Measurements from ENCODE around the gene SND1. TPM values are rescaled to one million over a fixed set of nuclear protein-coding genes. Genes with fewer than 3 reads are reported as not detected.

The SND1 gene
- total RNA-seq, 1 donor from 2014 or later, result 165 TPM

DNA sequence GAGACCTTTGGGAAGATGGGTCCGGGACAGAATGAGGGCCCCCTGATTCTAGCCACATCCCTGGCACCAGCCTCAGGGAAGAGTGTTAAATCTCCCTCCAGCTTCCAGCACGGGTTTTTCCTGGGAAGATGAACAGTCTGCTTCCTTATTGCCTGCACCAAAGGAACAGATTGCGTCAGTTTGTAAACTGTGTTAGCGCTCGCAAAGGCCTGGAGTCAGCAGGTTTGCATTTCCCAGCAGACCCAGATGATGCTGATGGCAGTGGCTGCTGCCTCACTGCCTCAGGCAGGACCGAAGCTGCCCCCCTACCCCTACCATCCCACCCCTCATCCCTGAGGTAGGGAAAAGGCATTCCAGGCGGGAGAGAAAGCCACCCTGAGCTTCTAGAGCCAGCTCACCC lies 413.9 kb downstream of the SND1 start:
- Mint-ChIP-seq H3K27me3 (ENCODE audit: unreplicated experiment) (no peaks in the 10 kb centered on the region), H3K4me3 (ENCODE audit: unreplicated experiment) (peak overlapping the region; percentile 57), H3K9me3 (ENCODE audit: unreplicated experiment) (peaks cover 18% of the 10 kb centered on the region), H3K36me3 (ENCODE audit: unreplicated experiment) (no peaks in the 10 kb centered on the region), H3K4me1 (ENCODE audit: low read depth, unreplicated experiment) (peaks cover 41% of the 10 kb centered on the region), H3K27ac (ENCODE audit: unreplicated experiment) (peak overlapping the region; percentile 38)
- TF ChIP-seq CTCF (IDR thresholded peaks at IDR 0.05; ENCODE audit: partially characterized antibody, unreplicated experiment), result no peak
- DNase-seq, result no peak

GRCh38 chr7:128066395-128066794 lies 414.4 kb downstream of the SND1 start:
- Mint-ChIP-seq H3K36me3 (ENCODE audit: unreplicated experiment) (no peaks in the 10 kb centered on the region), H3K9me3 (ENCODE audit: unreplicated experiment) (peaks cover 18% of the 10 kb centered on the region), H3K4me1 (ENCODE audit: low read depth, unreplicated experiment) (peaks cover 41% of the 10 kb centered on the region), H3K27me3 (ENCODE audit: unreplicated experiment) (no peaks in the 10 kb centered on the region), H3K4me3 (ENCODE audit: unreplicated experiment) (no peak overlapping the region), H3K27ac (ENCODE audit: unreplicated experiment) (peak overlapping the region; percentile 68)
- TF ChIP-seq CTCF (IDR thresholded peaks at IDR 0.05; ENCODE audit: partially characterized antibody, unreplicated experiment), result no peak
- DNase-seq, result no peak

GRCh38 chr7:128066858-128067257 lies 414.9 kb downstream of the SND1 start:
- peaks cover 18% of the 10 kb centered on the region for H3K9me3 Mint-ChIP-seq (ENCODE audit: unreplicated experiment)
- no peak overlapping the region for H3K4me3 Mint-ChIP-seq (ENCODE audit: unreplicated experiment)
- H3K27me3 Mint-ChIP-seq (ENCODE audit: unreplicated experiment), result no peaks in the 10 kb centered on the region
- no peaks in the 10 kb centered on the region for H3K36me3 Mint-ChIP-seq (ENCODE audit: unreplicated experiment)
- no peak for DNase-seq
- peaks cover 41% of the 10 kb centered on the region for H3K4me1 Mint-ChIP-seq (ENCODE audit: low read depth, unreplicated experiment)
- TF ChIP-seq CTCF (IDR thresholded peaks at IDR 0.05; ENCODE audit: partially characterized antibody, unreplicated experiment), result no peak
- H3K27ac Mint-ChIP-seq (ENCODE audit: unreplicated experiment), result no peak overlapping the region

DNA sequence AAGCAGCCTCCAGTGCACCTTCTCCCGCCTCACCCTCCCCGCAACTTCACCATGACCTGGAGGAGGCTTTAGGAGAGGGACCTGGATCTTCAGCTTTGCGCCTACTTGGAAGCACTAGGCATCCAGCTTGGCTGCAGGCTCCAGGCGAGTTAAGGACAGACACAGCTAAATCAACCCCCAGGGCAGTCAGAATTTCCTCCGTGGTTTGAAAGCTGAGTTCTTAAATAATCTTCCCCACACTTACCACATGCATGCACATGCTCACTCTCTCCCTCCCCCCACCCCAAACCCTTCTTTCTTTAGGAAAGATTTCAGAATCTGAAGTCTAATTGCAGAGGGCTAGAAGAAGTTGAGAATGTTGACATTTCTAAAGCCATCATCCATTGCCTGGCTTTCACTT lies 416.0 kb downstream of the SND1 start:
- Mint-ChIP-seq H3K27me3 (ENCODE audit: unreplicated experiment) (no peaks in the 10 kb centered on the region), H3K4me1 (ENCODE audit: low read depth, unreplicated experiment) (peaks cover 35% of the 10 kb centered on the region), H3K9me3 (ENCODE audit: unreplicated experiment) (peaks cover 20% of the 10 kb centered on the region), H3K36me3 (ENCODE audit: unreplicated experiment) (no peaks in the 10 kb centered on the region), H3K4me3 (ENCODE audit: unreplicated experiment) (no peak overlapping the region), H3K27ac (ENCODE audit: unreplicated experiment) (no peak overlapping the region)
- no peak for DNase-seq
- TF ChIP-seq CTCF (IDR thresholded peaks at IDR 0.05; ENCODE audit: partially characterized antibody, unreplicated experiment), result no peak

DNA sequence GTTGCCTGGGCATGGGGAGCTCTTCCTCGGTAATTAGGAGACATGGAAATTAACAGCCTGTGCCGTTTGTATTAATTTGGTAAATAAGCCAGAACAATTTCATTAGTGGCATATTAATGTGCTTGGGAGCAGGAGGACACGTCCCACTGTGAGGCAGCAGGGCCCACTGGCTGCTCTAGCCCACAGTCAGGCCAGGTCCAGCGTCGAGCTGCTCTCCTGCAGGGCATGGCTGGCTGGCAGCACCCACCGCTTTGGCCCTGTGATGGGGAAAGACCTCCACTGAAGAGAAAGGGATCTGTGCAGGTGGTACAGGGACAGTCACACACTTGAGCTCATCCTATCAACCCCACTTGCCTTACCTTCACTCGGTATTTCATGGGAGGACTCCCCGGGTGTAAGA lies 416.8 kb downstream of the SND1 start:
- H3K27ac Mint-ChIP-seq (ENCODE audit: unreplicated experiment), result no peak overlapping the region
- DNase-seq, result no peak
- peaks cover 36% of the 10 kb centered on the region for H3K4me1 Mint-ChIP-seq (ENCODE audit: low read depth, unreplicated experiment)
- peaks cover 4% of the 10 kb centered on the region for H3K27me3 Mint-ChIP-seq (ENCODE audit: unreplicated experiment)
- H3K9me3 Mint-ChIP-seq (ENCODE audit: unreplicated experiment), result peaks cover 17% of the 10 kb centered on the region
- no peak for TF ChIP-seq CTCF (IDR thresholded peaks at IDR 0.05; ENCODE audit: partially characterized antibody, unreplicated experiment)
- H3K4me3 Mint-ChIP-seq (ENCODE audit: unreplicated experiment), result no peak overlapping the region
- no peaks in the 10 kb centered on the region for H3K36me3 Mint-ChIP-seq (ENCODE audit: unreplicated experiment)
